D721Med (cell line): ENCODE measurements around the gene UTRN.
A peak's percentile ranks its signal among the peaks of the same experiment; 100 is the strongest.

ENCODE experiments used
- DNase-seq: peaks from one replicate; pipeline ENCODE4 v3.0.0; 2011; ENCODE audit warnings: low spot score; ENCODE audit not compliant: insufficient read length
- FAIRE-seq: peaks from 2 replicates; lab custom pipeline; 2011; peaks lifted over from hg19 to GRCh38; lab: Jason Lieb, UNC
- CTCF ChIP-seq: IDR thresholded peaks from 2 replicates; pipeline ENCODE4 v1.5.1; 2012; ENCODE audit warnings: mild to moderate bottlenecking, control low read depth; ENCODE audit not compliant: insufficient read depth; ENCODE audit errors: missing control alignments

UTRN gene

GRCh38 chr6:144252259-144252658 lies 32.9 kb upstream of the UTRN start:
- no peak for DNase-seq
- TF ChIP-seq CTCF = no peak
- no peak for FAIRE-seq

- no peak for DNase-seq
- FAIRE-seq = no peak
- TF ChIP-seq CTCF = no peak
Measured at GRCh38 chr6:144259986-144260385, 25.1 kb upstream of the UTRN start.

- DNase-seq = no peak
- peak; percentile 6 for TF ChIP-seq CTCF
- no peak for FAIRE-seq
Measured at GRCh38 chr6:144262470-144263369, 22.4 kb upstream of the UTRN start.

- TF ChIP-seq CTCF = no peak
- DNase-seq (no peak), FAIRE-seq (no peak)
Measured at GRCh38 chr6:144263786-144264185, 21.3 kb upstream of the UTRN start.

GRCh38 chr6:144264270-144265060 lies 20.7 kb upstream of the UTRN start:
- no peak for TF ChIP-seq CTCF
- DNase-seq (no peak), FAIRE-seq (no peak)

- FAIRE-seq = no peak
- no peak for TF ChIP-seq CTCF
- DNase-seq = no peak
Measured at GRCh38 chr6:144265061-144265357, 20.1 kb upstream of the UTRN start.

GRCh38 chr6:144265390-144265789 lies 19.7 kb upstream of the UTRN start:
- FAIRE-seq = no peak
- DNase-seq = no peak

More at GRCh38 chr6:144265390-144265789, 19.7 kb upstream of the UTRN start:
- no peak for TF ChIP-seq CTCF
